Motor neuron (in vitro differentiated cells): ENCODE data around the gene PTTG1. TPM values are rescaled to one million over a fixed set of nuclear protein-coding genes. Genes with fewer than 3 reads are reported as not detected.

Experiments
- ATAC-seq, 8 experiments: fragments of 200-7000 bp; cut with Tn5 transposase; replicated peaks in 6 of 8; 2 replicates each; pipeline ENCODE4 v1.8.0; 2021; ENCODE audit warnings: mild to moderate bottlenecking in 8 of 8, moderate library complexity in 8 of 8
- H3K27ac ChIP-seq, 2 donors: fragments of 250-450 bp; sonication (Bioruptor Pico); 2 replicates each; pipeline ENCODE4 v1.9.0; 2021; ENCODE audit warnings: antibody characterized with exemption in 2 of 2, mild to moderate bottlenecking in 2 of 2, moderate library complexity in 1 of 2
- H3K4me1 ChIP-seq, 2 donors: fragments of 250-450 bp; sonication (Bioruptor Pico); replicated peaks in 1 of 2; 2 replicates each; pipeline ENCODE4 v1.6.1; 2021; ENCODE audit warnings: antibody characterized with exemption in 2 of 2, mild to moderate bottlenecking in 2 of 2, moderate library complexity in 1 of 2
- H3K4me3 ChIP-seq, 5 donors: fragments of 250-450 bp; sonication (Bioruptor Pico); 2 replicates each; pipeline ENCODE4 v1.9.0; 2021; ENCODE audit warnings: antibody characterized with exemption in 5 of 5, mild to moderate bottlenecking in 5 of 5, moderate library complexity in 4 of 5
- WGBS, 10 experiments: fragments of 450-650 bp; shearing (Covaris generic); methylation state at CpG; one replicate each; pipeline ENCODE4 v1.0.0; 2022; 5-methylcytosine and 5-hydroxymethylcytosine counted together
- in situ Hi-C, 9 experiments: fragments of 400-800 bp; cut with MboI; loops; one replicate each; pipeline ENCODE4 v1.15.0; 2021; ENCODE audit warnings: low sequenced_read_pairs in 9 of 9, low pct_unique_long_range_greater_than_20kb in 2 of 9; ENCODE audit not compliant: unreplicated experiment in 9 of 9
- total RNA-seq, 8 experiments: library from RNA; unstranded; fragments of 300-600 nt; gene quantifications; 2 replicates each; pipeline versions ENCODE4 v1.2.3 to v1.2.4, GENCODE V29; 2022

Gene PTTG1
- total RNA-seq, 8 experiments from 2014 or later: 3.1 to 201 (median 21.9) TPM

DNA sequence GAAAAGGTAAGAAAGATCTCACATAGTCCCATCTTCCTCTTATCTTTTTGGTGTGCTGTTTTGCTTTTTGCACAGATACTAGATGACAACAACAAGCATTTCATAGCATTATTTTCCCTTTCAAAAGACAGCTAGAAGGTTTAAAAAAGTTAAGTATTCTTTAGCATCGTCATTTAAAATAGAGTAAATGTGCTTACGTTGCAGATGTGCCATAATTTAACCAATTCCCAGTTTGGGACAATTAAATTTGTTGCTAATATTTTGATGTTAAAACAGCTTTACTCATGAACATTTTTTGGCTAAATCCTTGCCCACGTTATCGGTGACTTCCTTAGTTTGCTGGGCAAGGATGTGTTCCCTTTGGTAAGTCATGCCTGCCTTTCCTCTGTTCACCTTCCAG is 41.6 kb downstream of the PTTG1 start:
- no peak overlapping the region for H3K4me3 ChIP-seq
- no peak overlapping the region for H3K27ac ChIP-seq
- peaks cover 5 to 6% of the 10 kb centered on the region in 2 donors for H3K4me1 ChIP-seq
- in situ Hi-C loops: no loop called here
- WGBS, 10 experiments: 89 to 100% (median 97%) methylated on average over 1 to 4 of the region's 4 CpGs; no CpG with 5 or more reads in 1 of the 10 experiments
- no peak for ATAC-seq

DNA sequence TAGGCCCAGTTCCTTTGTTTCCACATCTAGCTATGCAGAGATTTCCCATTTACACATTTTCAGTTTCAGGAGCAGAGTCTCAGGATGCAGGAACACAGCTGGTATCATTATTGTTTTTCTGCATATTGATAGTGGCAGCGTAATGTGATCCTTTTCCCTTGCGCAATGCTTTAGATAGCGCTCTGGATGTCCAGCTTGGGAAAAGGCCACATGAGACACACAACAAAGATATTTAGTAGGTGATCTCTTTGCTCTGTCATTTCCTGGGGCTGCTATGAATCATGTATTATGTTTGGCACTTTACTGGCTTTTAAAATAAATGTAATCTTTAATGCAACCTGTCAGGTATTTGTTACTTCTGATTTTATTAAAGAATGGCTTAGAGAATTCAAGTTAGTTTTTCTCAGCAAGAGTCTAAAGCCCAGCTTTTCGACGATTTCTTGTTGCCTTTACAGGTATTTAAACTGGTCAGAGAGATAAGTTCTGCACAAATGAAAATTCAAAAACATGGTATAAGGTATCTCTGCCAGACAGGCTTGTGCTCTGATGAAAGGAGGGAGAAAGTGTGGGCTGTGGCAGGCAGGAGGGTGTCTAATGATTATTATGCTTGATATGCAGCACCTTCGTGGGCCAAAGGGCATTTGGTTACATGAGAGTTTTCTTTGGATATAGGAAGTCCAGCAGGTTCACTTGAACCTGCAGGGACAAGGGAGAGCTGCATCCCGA is 42.2 kb downstream of the PTTG1 start:
- Histone ChIP-seq H3K27ac (no peak overlapping the region), H3K4me1 (peaks cover 5 to 6% of the 10 kb centered on the region in 2 donors), H3K4me3 (no peak overlapping the region)
- peak in 5 of 8 experiments; percentile 27 to 57 (median 31) for ATAC-seq
- WGBS, 10 experiments: 20 to 83% (median 74%) methylated on average over 1 to 7 of the region's 7 CpGs
- in situ Hi-C loops: no loop called here

DNA sequence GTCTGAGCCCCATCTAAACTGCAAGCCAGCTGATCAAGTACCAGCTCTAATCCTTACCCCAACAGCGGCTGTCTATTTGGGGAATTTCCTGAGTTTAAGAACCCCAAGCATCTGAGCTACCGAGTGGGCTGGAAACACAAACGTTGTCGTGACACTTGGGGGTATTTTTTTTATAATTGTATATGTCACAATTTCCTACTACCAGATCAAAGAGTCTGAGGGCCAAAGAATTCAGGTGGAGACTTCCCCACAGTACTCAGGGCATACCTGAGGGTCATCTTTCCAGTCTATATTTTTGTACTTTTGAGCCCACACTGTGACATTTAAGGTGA is 42.8 kb downstream of the PTTG1 start:
- in situ Hi-C loops: no loop called here
- Histone ChIP-seq H3K27ac (no peak overlapping the region), H3K4me3 (no peak overlapping the region), H3K4me1 (peaks cover 5 to 6% of the 10 kb centered on the region in 2 donors)
- no peak for ATAC-seq
- 66 to 100% (median 84%) methylated on average over 1 to 4 of the region's 4 CpGs; no CpG with 5 or more reads in 4 of the 10 experiments for WGBS, 10 experiments

DNA sequence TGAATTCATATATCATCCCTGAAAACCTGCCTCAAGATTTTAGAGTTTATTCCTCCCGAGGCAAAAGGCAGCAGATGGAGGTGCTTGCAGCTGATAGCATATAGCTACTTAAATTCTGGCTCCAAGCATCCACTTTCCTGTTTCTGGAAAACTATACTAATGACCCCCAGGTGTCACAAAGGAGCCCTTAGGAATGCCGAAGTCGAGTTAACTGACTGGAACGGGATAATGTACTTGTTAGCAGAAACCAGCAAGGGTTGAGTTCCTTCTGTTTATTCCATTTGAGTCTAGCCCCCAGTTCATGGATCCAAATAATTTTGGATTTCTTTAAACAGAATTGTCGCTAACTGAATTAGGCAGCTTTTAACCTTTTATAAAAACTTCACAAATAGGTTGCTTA is 44.5 kb downstream of the PTTG1 start:
- Histone ChIP-seq H3K4me1 (peaks cover 5 to 6% of the 10 kb centered on the region in 2 donors), H3K27ac (no peak overlapping the region), H3K4me3 (no peak overlapping the region)
- 79 to 100% (median 98%) methylated on average over 1 to 4 of the region's 5 CpGs; no CpG with 5 or more reads in 1 of the 10 experiments for WGBS, 10 experiments
- in situ Hi-C loops: no loop called here
- ATAC-seq: no peak

DNA sequence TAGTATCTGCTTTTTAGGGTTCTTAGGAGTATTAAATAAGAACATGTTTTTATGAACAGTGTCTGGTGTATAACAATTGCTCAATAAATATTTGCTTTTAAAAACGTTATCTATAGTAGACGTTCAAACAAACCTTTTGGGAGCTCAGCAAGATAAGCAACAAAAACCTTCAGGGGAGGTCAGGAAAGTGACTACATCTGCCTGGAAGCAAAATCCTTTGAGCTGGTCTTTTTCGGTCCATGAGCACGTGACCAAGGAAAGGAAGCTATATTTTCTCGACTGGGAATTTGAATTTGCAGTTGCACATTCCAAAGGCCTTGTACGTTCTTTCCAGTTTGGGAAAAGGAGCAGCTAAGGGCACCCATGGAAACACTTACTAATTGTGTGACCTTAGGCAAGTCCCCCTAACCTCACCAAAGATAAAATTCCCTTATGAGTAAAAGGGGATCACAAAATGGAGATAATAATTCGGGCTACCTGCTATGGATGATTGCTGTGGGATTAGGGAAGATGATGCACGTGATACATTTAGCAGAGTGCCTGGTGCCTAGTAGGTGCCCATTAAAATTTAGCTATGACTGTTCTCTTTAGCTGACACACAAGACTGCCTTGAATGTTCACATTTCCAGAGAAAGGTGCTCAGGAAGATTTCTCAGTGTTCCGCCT is 45.4 kb downstream of the PTTG1 start:
- WGBS, 10 experiments: 56 to 96% (median 91%) methylated on average over 2 to 9 of the region's 9 CpGs; no CpG with 5 or more reads in 1 of the 10 experiments
- in situ Hi-C loops: no loop called here
- ATAC-seq: no peak
- Histone ChIP-seq H3K27ac (no peak overlapping the region), H3K4me1 (peaks cover 5 to 6% of the 10 kb centered on the region in 2 donors), H3K4me3 (no peak overlapping the region)

DNA sequence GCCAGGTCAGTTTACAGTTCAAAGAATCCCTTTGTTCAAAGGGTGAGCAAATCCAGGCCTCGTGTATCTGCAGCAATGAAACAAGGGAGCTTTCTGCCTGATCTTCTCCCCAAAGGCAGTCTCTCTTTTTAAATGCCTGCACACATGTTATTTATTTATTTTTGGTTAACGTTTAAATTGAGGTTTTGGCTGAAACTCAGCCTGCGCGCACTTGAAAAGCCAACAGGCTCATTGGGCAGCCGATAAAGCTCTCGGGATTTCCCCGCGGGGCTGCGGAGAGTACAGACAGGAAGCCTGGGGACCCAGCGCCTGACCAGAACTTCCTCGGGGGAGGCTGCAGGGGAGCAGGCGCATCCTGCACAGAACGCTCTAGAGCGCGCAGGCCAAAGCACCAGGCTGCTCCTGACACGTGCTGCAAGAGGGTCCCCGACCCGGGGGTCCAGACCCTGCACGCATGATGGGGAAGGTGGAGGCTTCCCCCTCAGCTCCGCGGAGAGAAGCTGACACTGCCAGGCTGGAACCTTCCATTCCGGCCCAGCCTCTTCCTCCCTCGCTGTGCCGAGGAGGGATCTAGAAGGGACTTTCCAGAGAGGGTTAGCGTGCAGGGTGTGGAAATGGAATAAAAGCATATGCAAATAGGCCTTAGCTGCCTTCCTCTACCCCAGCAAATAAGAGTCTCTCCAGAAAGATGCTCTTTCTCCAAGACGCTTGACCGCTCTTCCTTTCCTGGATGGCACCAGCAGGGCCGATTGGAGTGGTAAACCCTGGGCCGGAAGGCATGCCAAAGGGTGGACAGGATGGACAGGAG is 46.1 kb downstream of the PTTG1 start:
- no peak overlapping the region for H3K27ac ChIP-seq
- 0 to 93% (median 59%) methylated on average over 1 to 19 of the region's 29 CpGs; no CpG with 5 or more reads in 2 of the 10 experiments for WGBS, 10 experiments
- in situ Hi-C loops: no loop called here
- peaks cover 5 to 6% of the 10 kb centered on the region in 2 donors for H3K4me1 ChIP-seq
- no peak overlapping the region for H3K4me3 ChIP-seq
- peak in 3 of 8 experiments; percentile 95 to 97 (median 95) for ATAC-seq

DNA sequence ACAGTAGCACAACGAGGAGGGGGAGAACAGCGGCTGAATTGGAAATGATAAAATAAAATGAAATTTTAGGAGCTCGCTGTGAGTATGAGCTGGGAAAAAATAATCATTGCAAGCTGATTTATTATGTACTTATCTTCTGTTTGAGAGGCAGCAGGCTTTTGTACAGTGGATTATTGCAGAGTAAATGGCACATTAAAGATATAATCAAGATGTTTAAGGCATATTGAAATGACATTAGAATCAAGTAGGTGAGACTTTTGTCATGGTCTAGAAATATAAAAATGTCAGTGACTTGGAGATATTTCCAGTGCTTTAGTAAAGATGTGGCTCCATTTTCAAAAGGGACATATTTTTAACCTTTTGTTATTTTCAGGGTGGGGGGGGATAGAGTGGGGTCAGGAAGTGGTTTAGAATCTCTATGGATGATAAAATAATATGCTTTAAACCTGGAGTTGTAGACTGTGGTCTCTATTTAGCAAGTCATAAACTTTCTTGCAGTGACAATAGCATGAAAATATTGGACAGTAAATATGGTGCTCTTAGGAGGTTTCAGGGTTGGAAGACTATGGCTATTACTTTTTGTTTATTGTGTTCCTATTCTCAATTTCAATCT is 46.8 kb downstream of the PTTG1 start:
- in situ Hi-C loops: no loop called here
- H3K4me3 ChIP-seq: no peak overlapping the region
- ATAC-seq: peak in 1 of 8 experiments; percentile 17
- H3K27ac ChIP-seq: no peak overlapping the region
- WGBS, 10 experiments: 17 to 100% (median 92%) methylated on average over 1 to 3 of the region's 3 CpGs; no CpG with 5 or more reads in 3 of the 10 experiments
- H3K4me1 ChIP-seq: peaks cover 4 to 8% of the 10 kb centered on the region in 2 donors

DNA sequence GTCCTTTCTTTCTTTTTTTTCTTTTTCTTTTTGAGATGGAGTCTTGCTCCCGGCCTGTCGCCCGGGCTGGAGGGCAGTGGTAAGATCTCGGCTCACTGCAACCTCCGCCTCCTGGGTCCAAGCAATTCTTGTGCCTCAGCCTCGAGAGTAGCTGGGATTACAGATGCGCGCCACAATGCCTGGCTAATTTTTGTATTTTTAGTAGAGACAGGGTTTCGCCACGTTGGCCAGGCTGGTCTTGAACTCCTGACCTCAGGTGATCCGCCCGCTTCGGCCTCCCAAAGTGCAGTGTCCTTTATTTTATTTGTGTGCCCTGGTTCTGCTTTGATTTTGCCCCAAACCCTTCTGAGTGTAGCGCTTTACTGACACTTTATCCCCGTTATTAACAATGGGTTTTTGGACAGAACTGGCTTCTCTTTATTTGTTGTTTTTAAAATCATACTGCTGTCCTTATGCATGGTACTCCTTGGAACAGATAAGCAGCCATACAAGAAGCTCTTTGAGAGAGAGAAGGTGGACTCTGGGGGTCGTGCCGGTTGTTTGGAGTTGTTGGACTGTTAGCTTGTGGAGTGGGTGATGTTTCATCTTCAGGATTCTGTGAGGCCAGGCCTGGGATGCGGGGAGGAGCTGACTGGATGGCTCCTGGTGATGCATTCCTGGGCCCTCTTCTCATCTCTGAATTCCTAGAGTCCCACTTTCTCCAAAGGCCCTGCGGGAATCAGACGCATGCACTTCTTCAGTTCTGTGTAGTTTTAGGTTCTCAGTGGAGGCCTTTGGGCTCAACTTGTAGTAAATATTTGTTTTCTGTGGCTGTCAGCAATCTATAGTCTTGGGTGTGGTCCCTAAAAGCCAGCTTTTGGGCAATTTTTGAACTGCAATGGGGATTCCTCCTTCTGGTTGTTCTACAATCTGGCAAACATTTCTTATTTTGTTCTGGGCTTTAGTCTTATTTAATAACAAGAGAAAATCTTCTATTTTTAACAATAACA is 47.8 kb downstream of the PTTG1 start:
- in situ Hi-C loops: no loop called here
- H3K27ac ChIP-seq: no peak overlapping the region
- peaks cover 2 to 9% of the 10 kb centered on the region in 2 donors for H3K4me1 ChIP-seq
- no peak overlapping the region for H3K4me3 ChIP-seq
- no peak for ATAC-seq
- WGBS, 10 experiments: 81 to 100% (median 93%) methylated on average over 3 to 18 of the region's 20 CpGs

DNA sequence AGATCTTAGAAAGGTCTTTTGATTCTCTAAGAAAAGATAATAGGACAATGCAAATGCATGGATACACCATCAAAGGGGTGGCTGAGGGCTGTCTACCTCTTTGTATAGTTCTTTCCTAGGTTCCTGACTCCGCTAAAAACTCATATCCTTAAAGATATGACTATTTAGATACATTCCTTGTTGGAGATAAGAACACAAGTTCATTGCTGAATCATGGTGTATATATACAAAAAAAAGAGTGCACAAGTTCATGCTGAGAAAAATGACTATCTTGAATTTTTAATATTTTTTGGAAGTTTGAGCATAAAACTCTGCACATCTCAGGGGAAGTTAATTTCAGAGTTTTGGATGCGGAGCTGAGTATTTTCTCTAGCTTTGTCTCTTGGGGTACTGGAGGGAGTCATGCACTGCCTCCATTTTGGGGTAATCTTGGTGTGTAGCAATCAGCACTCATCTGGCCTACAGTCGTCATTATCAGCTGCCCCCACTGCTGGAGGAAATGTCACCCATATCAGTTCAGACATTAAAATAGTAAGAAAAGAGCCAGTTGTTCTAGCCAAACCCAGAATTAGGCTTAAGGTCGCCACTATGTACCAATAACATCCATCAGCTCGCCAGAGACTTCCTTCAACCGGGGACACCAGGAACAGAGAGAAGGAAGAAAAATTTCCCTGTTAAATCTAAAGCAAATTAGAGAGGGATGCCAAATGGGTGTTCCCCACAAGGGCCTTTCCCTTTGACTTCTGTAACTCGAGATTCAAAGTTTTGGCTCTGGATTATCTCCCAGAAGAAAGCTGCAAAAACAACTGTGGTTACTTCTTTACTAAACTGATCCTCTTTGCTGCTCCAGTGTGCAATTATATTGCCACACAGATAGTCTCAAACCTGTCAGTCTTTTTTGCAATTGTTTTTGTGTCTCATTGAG is 49.0 kb downstream of the PTTG1 start:
- no peak overlapping the region for H3K27ac ChIP-seq
- H3K4me3 ChIP-seq: no peak overlapping the region
- in situ Hi-C loops: no loop called here
- WGBS, 10 experiments: 0 to 100% (median 61%) methylated on average over 1 to 7 of the region's 7 CpGs
- H3K4me1 ChIP-seq: peaks cover 2 to 9% of the 10 kb centered on the region in 2 donors
- no peak for ATAC-seq

DNA sequence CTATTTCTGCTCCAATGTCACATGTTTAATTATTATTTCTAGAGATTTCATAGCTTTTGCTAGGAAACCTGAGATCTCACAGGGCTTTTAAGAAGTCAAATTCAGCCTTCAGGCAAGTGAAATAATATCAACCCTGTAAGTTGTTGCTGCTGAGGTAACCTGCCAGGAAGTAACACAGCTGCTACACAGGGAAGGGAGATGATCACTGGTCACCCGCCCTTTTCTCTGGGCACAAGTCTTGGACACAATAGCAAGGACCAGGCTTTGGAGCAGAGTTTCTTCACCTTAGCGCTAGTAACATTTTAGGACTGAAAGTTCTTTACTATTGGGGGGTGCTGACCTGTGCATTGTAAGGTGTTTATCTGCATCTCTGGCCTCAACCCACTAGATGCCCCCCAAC is 50.1 kb downstream of the PTTG1 start:
- Histone ChIP-seq H3K4me3 (no peak overlapping the region), H3K27ac (no peak overlapping the region), H3K4me1 (peaks cover 7 to 9% of the 10 kb centered on the region in 2 donors)
- WGBS, 10 experiments: 55 to 100% (median 95%) methylated on average over 1 to 2 of the region's 2 CpGs; no CpG with 5 or more reads in 5 of the 10 experiments
- ATAC-seq: no peak
- in situ Hi-C loops: no loop called here

DNA sequence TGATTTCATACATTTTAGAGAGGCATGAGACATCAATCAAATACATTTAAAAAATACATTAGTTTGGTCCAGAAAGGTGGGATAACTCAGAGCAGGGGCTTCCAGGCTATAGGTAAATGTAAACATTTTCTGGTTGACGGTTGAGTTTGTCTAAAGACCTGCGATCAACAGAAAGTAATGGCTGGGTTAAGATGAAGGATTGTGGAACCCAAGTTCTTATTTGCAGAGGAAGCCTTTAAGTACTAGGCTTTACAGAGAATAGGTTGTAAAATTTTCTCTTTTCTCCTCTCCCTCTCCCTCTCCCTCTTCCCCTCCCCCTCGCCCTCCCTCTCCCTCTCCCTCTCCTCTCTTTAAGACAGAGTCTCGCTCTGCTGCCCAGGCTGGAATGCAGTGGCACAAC is 50.8 kb downstream of the PTTG1 start:
- Histone ChIP-seq H3K27ac (no peak overlapping the region), H3K4me1 (peaks cover 7 to 9% of the 10 kb centered on the region in 2 donors), H3K4me3 (no peak overlapping the region)
- in situ Hi-C loops: no loop called here
- ATAC-seq: no peak
- 100% methylated on average over 1 to 2 of the region's 4 CpGs; no CpG with 5 or more reads in 7 of the 10 experiments for WGBS, 10 experiments
